KOPT-K1 (cell line): ENCODE measurements around the gene SNORC.

Source experiments
- H3K27ac ChIP-seq: fragments of 200-600 bp; sonication (generic); 2 replicates; pipeline ENCODE4 v1.5.1; 2016; ENCODE audit warnings: antibody characterized with exemption, mild to moderate bottlenecking, low read depth, low read length; ENCODE audit not compliant: poor library complexity, severe bottlenecking
- H3K36me3 ChIP-seq: fragments of 200-600 bp; sonication (generic); 2 replicates; pipeline ENCODE4 v1.5.1; 2017; ENCODE audit warnings: antibody characterized with exemption, mild to moderate bottlenecking, low read length, moderate library complexity; ENCODE audit not compliant: insufficient read depth
- H3K9me3 ChIP-seq: fragments of 200-600 bp; sonication (generic); 2 replicates; pipeline ENCODE4 v1.5.1; 2017; ENCODE audit warnings: antibody characterized with exemption, low read length, mild to moderate bottlenecking; ENCODE audit not compliant: insufficient read depth, poor library complexity, severe bottlenecking

SNORC gene

DNA sequence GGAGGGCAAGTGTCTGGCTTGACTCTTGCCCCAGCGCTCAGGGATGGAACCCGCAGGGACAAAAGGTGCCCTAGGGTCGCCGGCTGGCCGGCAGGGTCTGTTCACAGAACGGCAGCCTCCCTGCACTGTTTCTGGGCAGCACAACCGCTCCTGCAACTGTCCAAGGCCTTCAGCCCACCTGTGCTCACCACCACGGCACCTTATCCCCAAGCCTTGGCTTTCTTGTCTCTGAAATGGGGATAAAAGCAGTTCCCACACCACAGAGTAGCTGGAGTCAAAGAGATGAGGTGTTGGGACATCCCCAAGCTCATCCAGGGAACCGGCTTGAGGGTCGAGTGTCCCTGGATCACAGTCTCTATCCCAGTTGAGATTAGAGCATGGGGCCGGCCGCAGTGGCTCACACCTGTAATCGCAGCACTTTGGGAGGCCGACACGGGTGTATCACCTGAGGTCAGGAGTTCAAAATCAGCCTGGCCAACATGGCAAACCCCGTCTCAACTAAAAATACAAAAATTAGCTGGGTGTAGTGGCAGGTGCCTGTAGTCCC, 4.7 kb downstream of the SNORC start:
- no peak overlapping the region for H3K27ac ChIP-seq
- no peaks in the 10 kb centered on the region for H3K36me3 ChIP-seq
- no peaks in the 10 kb centered on the region for H3K9me3 ChIP-seq

DNA sequence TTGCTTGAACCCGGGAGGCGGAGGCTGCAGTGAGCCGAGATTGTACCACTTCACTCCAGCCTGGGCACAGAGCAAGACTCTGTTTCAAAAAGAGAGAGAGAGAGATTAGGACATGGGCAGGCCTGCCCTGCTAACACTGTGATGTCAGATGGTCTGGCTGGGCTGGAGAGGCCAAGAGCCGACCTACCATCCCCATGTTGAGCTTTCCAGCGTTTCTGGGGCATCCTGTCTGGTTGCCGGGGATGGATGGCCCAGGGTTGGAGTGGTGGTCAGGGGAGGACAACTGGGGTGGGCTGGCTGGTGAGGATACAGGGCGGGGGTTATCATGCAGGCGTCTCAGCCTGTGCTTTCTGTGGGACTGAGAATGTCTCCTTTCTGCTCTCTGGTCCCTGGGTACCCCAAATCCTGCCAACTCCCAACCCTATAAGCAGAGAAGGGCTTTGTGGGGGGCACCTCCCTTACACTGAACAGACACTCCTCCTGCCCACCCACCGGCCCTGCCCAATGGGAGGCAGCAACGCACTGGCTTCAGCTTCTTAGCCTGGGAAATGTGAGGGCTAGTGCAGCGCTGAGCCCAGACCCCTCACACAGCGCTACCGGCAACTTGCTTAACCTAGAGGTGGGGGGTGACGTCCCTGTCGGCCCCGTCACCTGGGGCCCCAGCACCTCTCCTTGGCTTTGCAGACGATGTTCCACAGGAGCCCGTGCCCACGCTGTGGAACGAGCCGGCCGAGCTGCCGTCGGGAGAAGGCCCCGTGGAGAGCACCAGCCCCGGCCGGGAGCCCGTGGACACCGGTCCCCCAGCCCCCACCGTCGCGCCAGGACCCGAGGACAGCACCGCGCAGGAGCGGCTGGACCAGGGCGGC, 5.4 kb downstream of the SNORC start:
- no peaks in the 10 kb centered on the region for H3K9me3 ChIP-seq
- H3K27ac ChIP-seq, result no peak overlapping the region
- no peaks in the 10 kb centered on the region for H3K36me3 ChIP-seq

DNA sequence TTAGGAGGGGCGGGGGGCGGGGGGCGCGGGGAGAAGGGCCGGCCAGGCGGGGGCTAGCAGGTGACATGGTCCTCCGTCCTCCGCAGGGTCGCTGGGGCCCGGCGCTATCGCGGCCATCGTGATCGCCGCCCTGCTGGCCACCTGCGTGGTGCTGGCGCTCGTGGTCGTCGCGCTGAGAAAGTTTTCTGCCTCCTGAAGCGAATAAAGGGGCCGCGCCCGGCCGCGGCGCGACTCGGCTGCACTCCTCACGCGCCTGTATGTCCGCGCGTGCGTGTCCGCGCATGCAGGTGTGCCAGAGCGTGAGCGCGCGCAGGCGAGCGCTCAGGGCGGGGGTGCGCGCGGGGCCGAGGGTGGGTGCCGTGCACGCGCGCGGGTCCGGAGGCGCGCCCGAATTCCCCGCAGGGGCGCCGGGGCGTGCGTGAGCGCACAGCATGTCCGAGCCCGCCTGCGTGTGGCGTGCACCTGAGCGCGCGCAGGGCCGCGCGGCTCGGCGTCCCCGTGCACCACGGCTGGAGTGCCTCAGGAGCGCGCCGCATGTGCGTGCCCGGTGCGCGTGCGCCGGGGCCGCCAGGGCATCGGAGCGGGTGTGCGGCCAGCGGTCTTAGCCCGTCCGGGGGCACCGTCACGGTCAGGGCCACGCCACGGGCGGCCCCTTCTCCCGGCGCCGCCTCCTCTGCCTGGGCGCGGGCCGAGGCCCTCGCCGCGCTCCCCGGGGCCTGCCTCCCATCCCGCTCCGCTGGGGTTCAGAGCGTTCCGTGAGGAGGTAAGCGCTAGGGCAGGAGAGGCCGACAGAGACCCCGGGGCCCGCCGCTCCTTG, 6.3 kb downstream of the SNORC start:
- no peaks in the 10 kb centered on the region for H3K36me3 ChIP-seq
- H3K27ac ChIP-seq, result no peak overlapping the region
- H3K9me3 ChIP-seq, result no peaks in the 10 kb centered on the region

DNA sequence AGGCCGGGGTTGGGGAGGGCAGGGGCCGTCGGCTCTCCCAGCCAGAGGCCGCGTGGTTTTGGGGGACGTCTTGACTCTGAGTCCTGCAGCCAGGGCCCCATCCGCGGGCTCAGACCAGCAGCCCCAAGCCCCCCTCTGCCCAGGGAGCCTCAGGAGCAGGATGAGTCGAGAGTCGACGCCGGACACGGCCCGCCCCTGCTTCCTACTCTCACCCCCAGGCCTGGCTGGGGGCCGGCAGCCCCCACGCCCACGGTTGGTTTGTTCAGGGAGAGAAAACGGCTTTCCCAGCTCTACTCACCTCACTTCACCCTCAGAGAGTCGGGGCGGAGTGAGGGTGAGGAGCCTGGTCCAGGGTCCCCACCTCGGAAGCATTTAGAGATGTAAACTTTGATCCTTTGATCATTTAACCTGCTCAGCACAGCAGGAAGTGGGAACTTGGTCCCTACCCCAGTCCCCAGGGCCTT, 6.9 kb downstream of the SNORC start:
- no peaks in the 10 kb centered on the region for H3K36me3 ChIP-seq
- no peaks in the 10 kb centered on the region for H3K9me3 ChIP-seq
- H3K27ac ChIP-seq, result no peak overlapping the region

DNA sequence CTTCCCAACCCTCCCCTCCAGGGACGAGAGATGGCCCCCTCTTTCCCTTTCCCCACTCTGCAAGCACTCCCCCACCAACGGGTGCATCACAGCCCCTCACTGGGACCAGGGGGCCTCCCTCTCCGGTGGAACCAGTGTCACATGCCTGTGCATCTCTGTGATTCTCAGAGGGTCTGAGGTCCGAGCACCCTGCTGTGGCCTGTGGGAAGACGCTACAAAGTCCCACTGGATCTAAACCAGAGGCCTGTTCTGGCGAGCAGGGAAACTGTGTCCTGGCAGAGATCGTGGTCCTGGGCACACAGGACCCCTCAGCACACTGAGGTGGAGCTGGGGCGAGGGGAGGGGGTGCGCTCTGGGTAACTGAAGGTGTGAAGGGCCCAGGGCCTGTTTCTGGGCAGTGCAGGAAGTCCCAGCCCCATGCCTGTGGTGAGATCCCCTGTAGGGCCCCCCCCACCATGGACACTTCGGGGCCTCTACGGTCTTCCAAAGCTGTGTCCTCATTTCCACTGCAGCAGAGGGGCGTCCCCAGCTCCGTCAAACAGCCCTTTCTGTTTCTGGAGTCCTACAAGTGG, 8.0 kb downstream of the SNORC start:
- no peak overlapping the region for H3K27ac ChIP-seq
- no peaks in the 10 kb centered on the region for H3K36me3 ChIP-seq
- H3K9me3 ChIP-seq, result no peaks in the 10 kb centered on the region

DNA sequence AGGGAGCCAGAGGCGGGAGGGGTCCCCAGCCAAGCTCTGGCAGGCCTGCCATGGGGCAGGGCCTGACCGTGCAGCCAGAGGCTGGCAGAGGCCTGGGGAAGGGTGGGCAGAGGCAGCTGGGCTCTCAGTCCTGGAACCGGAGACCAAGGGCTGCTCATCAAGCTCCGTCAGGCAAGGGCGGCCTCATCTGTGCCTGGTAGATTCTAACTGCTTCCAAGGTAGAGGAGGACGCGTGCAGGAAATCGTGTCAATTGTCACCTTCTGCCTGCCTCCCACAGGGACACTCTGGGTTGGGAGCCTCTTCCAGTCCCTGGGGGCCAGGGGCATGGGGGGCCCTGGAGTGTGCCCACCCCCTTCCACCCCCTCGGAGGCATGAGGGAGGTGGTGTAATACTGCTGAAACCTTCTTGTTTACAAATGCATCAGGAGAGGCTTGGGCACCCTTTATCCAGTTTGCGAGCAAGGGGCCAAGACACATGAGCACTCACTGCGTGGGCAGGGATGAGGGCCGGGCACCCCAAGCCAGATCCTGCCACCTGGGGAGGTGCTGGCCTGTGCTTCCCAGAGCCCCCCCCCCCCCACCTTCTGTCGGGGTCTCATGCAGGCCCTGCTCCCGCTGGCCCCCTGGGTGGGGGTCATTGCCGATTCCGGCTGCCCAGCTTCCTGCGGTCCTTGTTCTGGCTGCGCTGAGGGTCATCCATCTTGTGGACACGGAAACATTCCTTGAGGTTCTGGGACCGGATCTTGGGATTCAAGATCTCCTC, 9.0 kb downstream of the SNORC start:
- no peaks in the 10 kb centered on the region for H3K9me3 ChIP-seq
- H3K27ac ChIP-seq, result no peak overlapping the region
- no peaks in the 10 kb centered on the region for H3K36me3 ChIP-seq

DNA sequence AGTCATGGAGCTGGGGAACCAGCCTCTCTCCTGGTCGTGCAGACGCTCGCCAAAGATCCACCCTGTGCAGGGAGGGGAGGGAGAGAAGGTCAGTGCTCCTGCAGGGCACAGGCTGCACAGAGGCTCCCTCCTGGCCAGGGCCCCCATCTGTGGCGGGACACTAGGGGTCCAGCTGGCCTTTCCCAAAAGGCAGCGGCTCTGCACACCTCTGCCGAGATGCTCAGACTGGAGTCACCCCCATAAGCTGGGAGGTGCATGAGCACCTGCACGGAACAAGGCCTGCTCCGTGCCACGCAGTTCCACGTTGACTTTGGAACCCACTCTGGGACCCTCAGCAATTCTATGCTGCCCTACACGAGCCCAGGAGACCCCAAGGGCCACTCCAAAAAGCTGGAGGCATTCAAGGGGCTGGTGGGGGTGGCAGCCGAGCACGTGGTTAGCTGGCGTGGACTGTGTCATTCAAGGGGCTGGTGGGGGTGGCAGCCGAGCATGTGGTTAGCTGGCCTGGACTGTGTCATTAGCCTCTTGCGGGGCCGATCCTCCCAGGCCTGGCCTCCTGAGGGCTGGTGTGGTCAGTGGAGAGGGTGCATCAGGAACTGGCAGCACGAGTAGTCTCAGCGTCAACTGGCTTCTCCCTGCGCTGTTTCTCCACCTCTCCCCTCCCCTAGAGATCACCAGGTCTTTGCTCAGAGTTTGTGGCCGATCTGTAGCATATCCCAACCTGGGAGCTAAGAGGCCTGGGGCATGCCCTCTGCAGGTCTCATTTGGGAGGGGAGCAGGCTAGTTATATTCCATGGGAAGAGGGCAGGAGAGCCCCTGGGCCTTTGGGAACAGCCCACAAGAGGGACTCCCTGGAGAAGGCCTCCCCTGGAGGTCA, 9.8 kb downstream of the SNORC start:
- no peak overlapping the region for H3K27ac ChIP-seq
- H3K9me3 ChIP-seq, result no peaks in the 10 kb centered on the region
- no peaks in the 10 kb centered on the region for H3K36me3 ChIP-seq

DNA sequence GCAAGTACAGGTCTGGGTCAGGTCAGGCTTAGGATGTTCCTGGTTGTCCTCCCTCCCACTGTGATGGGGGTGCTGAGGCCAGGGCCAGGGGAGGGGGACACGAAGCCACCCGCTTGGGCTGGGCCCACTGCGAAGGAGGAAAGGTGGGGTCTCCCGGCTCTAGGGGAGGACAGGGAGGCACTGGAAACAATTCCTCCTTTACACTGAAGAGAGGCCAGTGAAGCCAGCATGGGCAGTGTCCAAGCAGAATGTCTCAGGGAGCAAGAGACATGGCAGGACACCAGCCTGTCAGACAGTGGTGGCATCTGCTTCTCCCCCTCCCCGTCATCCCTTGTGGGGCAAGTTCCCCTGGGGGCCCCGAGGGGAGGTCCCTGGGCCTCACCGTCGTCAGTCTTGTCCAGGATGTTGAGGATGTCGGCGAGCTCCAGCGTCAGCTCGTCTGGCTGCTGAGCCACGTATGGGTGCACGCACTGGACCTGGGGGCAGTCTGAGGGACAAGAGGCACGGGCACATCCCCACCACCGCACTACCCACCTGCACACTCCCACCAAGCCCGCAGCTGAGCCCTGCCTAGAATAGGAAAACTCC, 10.8 kb downstream of the SNORC start:
- Histone ChIP-seq H3K36me3 (no peaks in the 10 kb centered on the region), H3K27ac (no peak overlapping the region), H3K9me3 (no peaks in the 10 kb centered on the region)

DNA sequence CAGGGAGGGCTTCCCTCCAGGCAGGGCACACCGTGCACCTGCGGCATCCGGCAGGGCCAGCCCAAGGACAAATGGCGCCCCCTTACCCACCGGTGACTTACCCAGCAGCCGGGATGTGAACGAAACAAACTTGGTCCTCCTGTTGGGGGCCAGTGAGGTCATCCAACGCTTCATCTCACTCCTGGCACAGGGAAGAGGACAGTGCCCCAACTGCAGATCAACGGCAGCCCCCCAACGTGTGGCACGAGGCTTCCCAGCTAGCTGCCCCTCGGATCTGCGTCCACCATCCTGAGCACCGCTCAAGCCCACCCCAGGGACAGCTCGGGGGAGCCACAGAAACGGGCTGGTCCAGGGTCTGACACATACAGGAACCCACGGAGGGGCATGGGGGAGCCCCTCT, 12.0 kb downstream of the SNORC start:
- Histone ChIP-seq H3K27ac (no peak overlapping the region), H3K36me3 (no peaks in the 10 kb centered on the region), H3K9me3 (no peaks in the 10 kb centered on the region)

DNA sequence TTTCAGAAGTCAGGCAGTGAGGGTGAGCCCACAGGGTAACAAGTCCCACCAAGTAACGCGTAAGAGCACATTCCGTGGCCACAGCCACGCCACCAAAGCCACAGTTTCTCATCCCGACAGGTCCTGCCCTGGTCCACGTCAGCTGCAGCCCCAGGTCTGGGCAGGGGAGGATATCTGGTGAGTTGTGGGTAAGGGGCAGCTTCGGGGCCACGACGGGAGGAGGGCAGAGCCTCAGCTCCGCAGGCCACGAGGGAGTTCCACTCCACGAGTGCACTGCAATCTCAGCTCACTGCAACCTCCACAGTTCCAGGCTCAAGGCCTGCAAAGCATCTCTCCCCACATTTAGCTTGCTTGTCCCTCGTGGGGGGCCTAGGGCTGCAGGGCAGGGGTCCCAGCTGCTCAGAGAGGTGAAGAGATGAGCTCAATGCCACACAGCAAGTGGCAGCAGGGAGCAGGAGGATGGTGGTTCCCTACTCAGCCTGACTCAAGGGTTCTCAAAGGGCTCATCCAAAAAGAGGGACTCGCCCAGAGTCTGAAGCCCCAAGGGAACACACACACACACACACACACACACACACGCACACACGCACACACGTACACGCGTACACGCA, 12.5 kb downstream of the SNORC start:
- H3K36me3 ChIP-seq, result no peaks in the 10 kb centered on the region
- no peaks in the 10 kb centered on the region for H3K9me3 ChIP-seq
- H3K27ac ChIP-seq, result no peak overlapping the region

DNA sequence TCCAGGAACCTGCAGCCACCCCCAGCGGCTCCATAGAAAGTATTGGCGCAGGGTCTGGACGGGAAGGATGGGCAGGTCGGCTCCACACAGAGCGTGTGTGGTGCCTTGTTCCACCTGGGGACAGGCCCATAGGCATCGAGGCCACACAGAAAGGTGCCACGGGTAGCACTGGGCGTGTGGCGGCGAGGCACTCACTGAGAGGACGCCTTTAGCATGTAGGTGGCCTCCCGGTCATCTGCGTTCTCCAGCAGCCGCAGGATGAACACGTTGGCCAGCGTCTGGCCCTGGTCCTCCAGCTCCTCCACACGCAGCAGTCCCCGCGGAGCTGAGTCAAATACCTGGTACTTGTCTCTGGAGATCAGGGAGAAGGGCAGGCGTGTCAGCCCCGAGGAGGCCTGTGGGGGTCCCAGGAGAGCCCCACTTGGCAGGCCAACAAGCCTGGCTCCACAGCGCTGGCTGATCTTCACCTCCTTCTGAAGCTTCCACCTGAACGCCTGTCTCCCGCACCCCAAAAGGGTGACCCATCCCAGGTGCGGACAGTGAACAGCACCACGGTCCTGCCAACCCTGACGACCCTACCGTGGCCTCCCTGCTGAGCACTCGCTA, 13.2 kb downstream of the SNORC start:
- no peaks in the 10 kb centered on the region for H3K36me3 ChIP-seq
- H3K9me3 ChIP-seq, result no peaks in the 10 kb centered on the region
- no peak overlapping the region for H3K27ac ChIP-seq

DNA sequence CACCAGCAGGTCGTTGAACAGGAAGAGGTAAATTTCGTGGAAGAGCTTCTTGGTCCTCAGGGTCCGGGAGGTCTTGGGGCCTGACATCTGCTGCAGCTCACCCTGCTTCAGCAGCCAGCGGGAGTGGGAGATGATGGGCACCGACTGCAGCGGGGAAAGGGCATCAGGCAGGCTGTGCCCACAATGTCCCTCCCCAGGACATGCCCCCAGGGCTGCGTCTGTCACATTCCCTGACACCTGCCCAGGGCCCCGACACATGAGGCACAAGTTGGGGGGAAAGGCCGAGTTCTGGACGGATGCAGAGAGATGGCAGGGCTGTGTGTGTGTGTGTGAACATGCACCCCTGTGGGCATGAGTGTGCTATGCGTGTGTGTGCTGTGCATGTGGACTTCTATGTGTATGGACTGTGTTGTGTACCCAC, 13.9 kb downstream of the SNORC start:
- no peaks in the 10 kb centered on the region for H3K9me3 ChIP-seq
- H3K27ac ChIP-seq, result no peak overlapping the region
- no peaks in the 10 kb centered on the region for H3K36me3 ChIP-seq
